Endodermal cell (in vitro differentiated cells): ENCODE measurements around the gene FIP1L1. TPM values are rescaled to one million over a fixed set of nuclear protein-coding genes. Genes with fewer than 3 reads are reported as not detected.

Source experiments
- DNase-seq: peaks from one replicate; pipeline ENCODE4 v3.0.0-alpha.2; 2017
- H3K27ac ChIP-seq: 2 replicates; pipeline ENCODE4 v1.5.1; 2013; ENCODE audit warnings: mild to moderate bottlenecking, low read depth, low read length, moderate library complexity
- H3K27me3 ChIP-seq: 2 replicates; pipeline ENCODE4 v1.6.1; 2013; ENCODE audit warnings: mild to moderate bottlenecking, low read length, moderate library complexity; ENCODE audit not compliant: insufficient read depth, control insufficient read depth, poor library complexity, severe bottlenecking
- H3K36me3 ChIP-seq: 2 replicates; pipeline ENCODE4 v1.7.0; 2013; ENCODE audit warnings: mild to moderate bottlenecking, low read length, moderate library complexity; ENCODE audit not compliant: control insufficient read depth, insufficient read depth
- H3K4me1 ChIP-seq: one replicate; pipeline ENCODE4 v1.7.0; 2013; ENCODE audit warnings: low read length; ENCODE audit not compliant: control insufficient read depth, insufficient read depth
- H3K4me3 ChIP-seq: 2 replicates; pipeline ENCODE4 v1.5.1; 2013; ENCODE audit warnings: mild to moderate bottlenecking, low read length, moderate library complexity
- H3K9ac ChIP-seq: 2 replicates; pipeline ENCODE4 v1.6.1; 2013; ENCODE audit warnings: mild to moderate bottlenecking, low read length, moderate library complexity; ENCODE audit not compliant: poor library complexity, severe bottlenecking; ENCODE audit errors: extremely low read depth
- H3K9me3 ChIP-seq: 2 replicates; pipeline ENCODE4 v1.6.1; 2013; ENCODE audit warnings: mild to moderate bottlenecking, low read length, moderate library complexity; ENCODE audit not compliant: control insufficient read depth
- H3K27ac Mint-ChIP-seq: 2 replicates; pipeline ENCODE4 v1.8.0; 2020; ENCODE audit warnings: mixed read lengths
- H3K27me3 Mint-ChIP-seq: 2 replicates; pipeline ENCODE4 v1.8.0; 2021; ENCODE audit warnings: mild to moderate bottlenecking, mixed read lengths; ENCODE audit not compliant: insufficient read depth
- H3K36me3 Mint-ChIP-seq: 2 replicates; pipeline ENCODE4 v1.8.0; 2020; ENCODE audit warnings: low read depth, mixed read lengths
- H3K4me1 Mint-ChIP-seq: 2 replicates; pipeline ENCODE4 v1.8.0; 2020; ENCODE audit warnings: mixed read lengths
- H3K4me3 Mint-ChIP-seq: 2 replicates; pipeline ENCODE4 v1.8.0; 2020; ENCODE audit warnings: mild to moderate bottlenecking, moderate library complexity, mixed read lengths
- H3K9me3 Mint-ChIP-seq: 2 replicates; pipeline ENCODE4 v1.8.0; 2020; ENCODE audit warnings: mild to moderate bottlenecking, mixed read lengths
- CTCF ChIP-seq: fragments of 200-600 bp; sonication (generic); conservative IDR thresholded peaks from 2 replicates; pipeline ENCODE4 v1.5.0; 2021; ENCODE audit warnings: antibody characterized with exemption, mild to moderate bottlenecking
- WGBS, 2 experiments: methylation state at CpG; one replicate each; pipeline versions ENCODE4 v1.1.5 to v1.1.7; 2013; ENCODE audit warnings: missing lambda C conversion rate in 2 of 2, mixed read lengths in 1 of 2; ENCODE audit not compliant: insufficient coverage in 1 of 2, insufficient read length in 1 of 2; 5-methylcytosine and 5-hydroxymethylcytosine counted together
- total RNA-seq, 2 donors: library from RNA; stranded (reverse); fragmentation: NEBNext Ultra II Directional in 1 of 2; extraction: Animal tissue kit (Norgen Biotek cat#: 25700) in 1 of 2; gene quantifications; 2 replicates in 1 of 2; 3 replicates in 1 of 2; pipeline ENCODE4 v1.2.1, GENCODE V29; 2021

FIP1L1 gene
- total RNA-seq, 2 donors from 2014 or later: 79.2 to 88.8 TPM

- Histone ChIP-seq H3K4me1 (no peaks in the 10 kb centered on the region), H3K4me3 (no peak overlapping the region), H3K27ac (no peak overlapping the region), H3K9me3 (no peaks in the 10 kb centered on the region), H3K36me3 (no peaks in the 10 kb centered on the region), H3K27me3 (no peaks in the 10 kb centered on the region), H3K9ac (no peak overlapping the region)
- 86 to 90% methylated on average over 1 of the region's 1 CpG for WGBS, 2 experiments
- H3K27me3 Mint-ChIP-seq: peaks cover 3% of the 10 kb centered on the region
- peaks cover 8% of the 10 kb centered on the region for H3K4me1 Mint-ChIP-seq
- no peaks in the 10 kb centered on the region for H3K36me3 Mint-ChIP-seq
- DNase-seq: no peak
- H3K4me3 Mint-ChIP-seq: no peak overlapping the region
- H3K9me3 Mint-ChIP-seq: no peaks in the 10 kb centered on the region
- TF ChIP-seq CTCF: no peak
- no peak overlapping the region for H3K27ac Mint-ChIP-seq
Observed at GRCh38 chr4:53362093-53362492, 15.3 kb upstream of the FIP1L1 start.

GRCh38 chr4:53364624-53365023, 12.8 kb upstream of the FIP1L1 start:
- H3K27me3 ChIP-seq: peaks cover 22% of the 10 kb centered on the region
- H3K9me3 ChIP-seq: no peaks in the 10 kb centered on the region
- Mint-ChIP-seq H3K9me3 (no peaks in the 10 kb centered on the region), H3K4me1 (peaks cover 8% of the 10 kb centered on the region), H3K27me3 (peaks cover 26% of the 10 kb centered on the region), H3K27ac (no peak overlapping the region), H3K36me3 (no peaks in the 10 kb centered on the region), H3K4me3 (peak overlapping the region; percentile 83)
- H3K4me1 ChIP-seq: no peaks in the 10 kb centered on the region
- peak overlapping the region; percentile 47 for H3K9ac ChIP-seq
- TF ChIP-seq CTCF: no peak
- no peak for DNase-seq
- no peaks in the 10 kb centered on the region for H3K36me3 ChIP-seq
- WGBS, 2 experiments: 78% methylated on average over 3 of the region's 3 CpGs; no CpG with 5 or more reads in 1 of the 2 experiments
- H3K4me3 ChIP-seq: peak overlapping the region; percentile 97
- no peak overlapping the region for H3K27ac ChIP-seq

- 0 to 3% methylated on average over 1 to 8 of the region's 8 CpGs for WGBS, 2 experiments
- Mint-ChIP-seq H3K36me3 (no peaks in the 10 kb centered on the region), H3K4me3 (peak overlapping the region; percentile 83), H3K27me3 (peaks cover 31% of the 10 kb centered on the region), H3K4me1 (peaks cover 8% of the 10 kb centered on the region), H3K27ac (peak overlapping the region; percentile 23), H3K9me3 (no peaks in the 10 kb centered on the region)
- H3K9ac ChIP-seq: peak overlapping the region; percentile 47
- peak overlapping the region; percentile 97 for H3K4me3 ChIP-seq
- peaks cover 27% of the 10 kb centered on the region for H3K27me3 ChIP-seq
- H3K9me3 ChIP-seq: no peaks in the 10 kb centered on the region
- H3K4me1 ChIP-seq: no peaks in the 10 kb centered on the region
- DNase-seq: no peak
- no peak for TF ChIP-seq CTCF
- no peak overlapping the region for H3K27ac ChIP-seq
- H3K36me3 ChIP-seq: no peaks in the 10 kb centered on the region
Observed at GRCh38 chr4:53365121-53365485, 12.3 kb upstream of the FIP1L1 start.
